HG02852 (cell line): ENCODE measurements around the gene AGAP3.

Experiments used
- ATAC-seq: cut with Tn5 transposase; IDR thresholded peaks from one replicate; pipeline ENCODE4 v1.9.1; 2021; ENCODE audit warnings: mild to moderate bottlenecking, moderate library complexity; ENCODE audit not compliant: unreplicated experiment

The AGAP3 gene

DNA sequence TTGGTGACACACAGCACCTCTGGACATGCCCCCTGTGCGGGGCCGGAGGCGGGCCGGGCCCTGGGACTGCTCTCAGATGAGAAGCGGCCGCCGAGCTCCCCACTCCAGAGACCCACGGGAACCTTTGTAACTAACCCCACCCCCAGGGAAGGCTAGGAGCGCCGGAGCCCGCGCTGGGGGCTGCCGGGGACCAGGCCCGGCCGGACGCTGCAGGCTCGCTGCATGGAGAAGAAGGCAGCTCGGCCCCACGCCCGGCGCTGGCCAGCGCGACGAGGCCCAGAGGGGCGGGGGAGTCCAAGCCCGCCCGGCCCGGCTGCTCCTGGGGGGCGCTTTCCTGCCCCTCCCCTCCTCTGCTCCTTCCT lies 36.5 kb downstream of the AGAP3 start:
- no peak for ATAC-seq

GRCh38 chr7:151123158-151123821 lies 37.0 kb downstream of the AGAP3 start:
- no peak for ATAC-seq

GRCh38 chr7:151123822-151124464 lies 37.7 kb downstream of the AGAP3 start:
- ATAC-seq: peak; percentile 86

DNA sequence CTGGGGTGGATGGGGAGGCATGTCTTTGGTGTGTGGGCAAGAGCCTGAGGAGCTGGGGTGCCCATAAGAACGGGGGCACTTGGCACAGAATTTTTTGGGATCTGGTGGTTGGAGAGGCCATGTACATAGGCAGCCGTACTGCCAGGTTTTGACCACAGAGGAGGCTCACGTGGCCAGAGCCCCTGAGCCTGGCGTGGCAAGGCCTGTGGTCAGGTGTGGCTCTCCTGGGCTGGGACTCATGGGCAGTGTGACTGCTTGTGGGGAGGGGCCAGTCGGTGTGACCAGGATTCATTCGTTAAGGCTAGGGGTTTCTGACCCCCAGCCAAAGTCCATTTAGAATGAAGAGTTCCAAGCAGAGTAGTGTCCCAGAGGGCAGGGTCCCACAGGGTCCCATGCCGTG lies 38.2 kb downstream of the AGAP3 start:
- no peak for ATAC-seq

GRCh38 chr7:151124899-151125399 lies 38.7 kb downstream of the AGAP3 start:
- ATAC-seq: no peak

DNA sequence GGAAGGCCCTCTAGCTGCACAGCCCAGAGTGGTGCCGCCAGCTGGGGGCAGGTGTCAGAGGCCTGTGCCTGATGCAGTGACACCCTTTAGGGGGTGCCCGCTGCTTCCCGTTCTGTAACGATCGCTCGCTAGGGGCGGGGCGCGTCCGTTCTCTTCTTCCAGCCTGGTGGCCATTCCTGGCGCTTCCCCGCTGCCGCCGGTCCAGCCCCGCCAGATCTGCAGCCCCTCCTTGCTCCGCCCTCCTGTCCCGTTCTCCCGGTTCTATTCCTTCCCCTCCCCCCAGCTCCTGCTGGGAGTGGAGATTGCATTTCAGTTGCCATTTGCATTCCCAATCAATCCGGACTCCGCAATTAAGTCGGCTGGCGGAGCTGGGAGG lies 39.2 kb downstream of the AGAP3 start:
- no peak for ATAC-seq

- ATAC-seq: no peak
Observed at GRCh38 chr7:151125846-151126481, 39.7 kb downstream of the AGAP3 start.

- no peak for ATAC-seq
Observed at GRCh38 chr7:151126491-151127137, 40.3 kb downstream of the AGAP3 start.

DNA sequence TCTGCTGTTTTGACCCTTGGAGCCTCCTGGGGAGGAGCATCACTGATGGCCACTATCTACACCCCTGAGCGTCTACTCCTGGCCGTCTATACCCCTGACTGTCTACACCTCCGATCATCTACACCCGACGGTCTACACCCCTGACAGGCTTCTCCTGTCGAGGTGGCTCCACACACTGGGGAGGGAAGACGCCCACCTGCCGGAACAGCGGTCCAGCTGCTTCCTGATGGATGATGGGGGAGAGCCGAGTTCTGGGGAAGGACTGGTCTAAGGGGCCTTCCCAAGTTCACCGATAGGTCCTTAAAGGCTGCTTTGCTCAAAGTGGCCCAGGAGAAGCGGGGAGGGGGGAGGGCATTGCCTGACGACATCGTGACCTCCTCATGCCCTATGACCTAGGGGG lies 41.9 kb downstream of the AGAP3 start:
- no peak for ATAC-seq

DNA sequence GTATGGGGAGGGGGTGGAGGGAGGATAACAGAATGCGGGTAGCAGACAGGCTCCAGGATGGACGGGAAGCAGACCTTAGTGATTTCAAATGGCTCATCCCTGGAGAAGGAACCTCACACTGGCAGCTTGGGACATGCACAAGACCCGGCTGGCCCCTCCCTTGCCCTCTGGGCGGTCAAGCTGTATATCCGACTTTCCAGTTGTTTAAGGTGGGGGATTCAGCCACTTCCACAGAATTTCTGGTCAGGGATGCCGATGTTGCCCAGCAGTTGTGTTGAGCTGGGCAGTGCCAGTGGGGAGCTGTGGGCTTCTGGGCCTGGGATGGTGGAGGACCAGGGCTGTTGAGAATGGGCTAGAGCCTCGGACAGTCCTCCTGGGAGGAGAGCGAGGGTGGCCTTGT lies 42.4 kb downstream of the AGAP3 start:
- no peak for ATAC-seq

DNA sequence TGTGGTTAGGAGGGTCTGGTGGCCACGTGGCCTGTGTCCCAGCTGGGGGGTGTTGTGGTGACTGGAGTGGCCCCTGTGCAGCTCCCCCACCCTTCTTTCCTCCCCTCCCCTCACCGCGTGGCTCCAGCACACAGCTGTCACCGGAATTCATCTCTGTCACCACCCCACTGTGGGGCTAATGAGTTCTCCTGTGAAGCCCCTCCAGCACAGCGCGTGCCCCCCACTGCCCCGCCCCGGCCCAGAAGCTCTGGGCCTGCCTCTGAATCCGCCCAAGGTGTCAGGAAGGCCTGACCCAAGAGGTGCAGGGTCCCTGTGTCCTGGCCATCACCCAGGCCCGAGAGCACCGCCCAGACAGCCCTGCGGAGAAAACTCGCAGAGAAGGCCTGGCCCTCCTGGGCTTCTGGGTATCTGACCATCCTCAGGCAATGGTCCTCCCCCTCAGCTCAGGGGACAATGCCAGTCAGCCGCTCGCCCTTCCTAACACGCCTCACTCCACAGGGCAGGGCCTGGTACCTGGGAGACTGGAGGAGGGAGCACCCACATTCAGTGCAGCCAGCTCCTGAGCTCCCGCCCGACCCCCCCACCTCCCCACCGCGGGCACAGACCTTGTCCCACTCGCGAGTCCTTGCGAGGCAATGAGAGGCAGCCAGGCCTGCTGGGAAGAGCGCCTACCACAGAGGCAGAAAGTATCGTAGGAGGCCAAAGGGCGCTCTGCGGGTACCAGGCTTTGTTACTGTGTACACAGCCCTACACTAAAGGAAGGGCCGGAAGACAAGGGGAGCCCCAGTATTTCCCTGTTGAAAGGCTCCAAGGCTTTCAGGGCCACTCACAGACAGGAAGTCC lies 43.1 kb downstream of the AGAP3 start:
- ATAC-seq: no peak

- no peak for ATAC-seq
Observed at GRCh38 chr7:151129960-151130591, 43.8 kb downstream of the AGAP3 start.

GRCh38 chr7:151130741-151131157 lies 44.5 kb downstream of the AGAP3 start:
- ATAC-seq: no peak

DNA sequence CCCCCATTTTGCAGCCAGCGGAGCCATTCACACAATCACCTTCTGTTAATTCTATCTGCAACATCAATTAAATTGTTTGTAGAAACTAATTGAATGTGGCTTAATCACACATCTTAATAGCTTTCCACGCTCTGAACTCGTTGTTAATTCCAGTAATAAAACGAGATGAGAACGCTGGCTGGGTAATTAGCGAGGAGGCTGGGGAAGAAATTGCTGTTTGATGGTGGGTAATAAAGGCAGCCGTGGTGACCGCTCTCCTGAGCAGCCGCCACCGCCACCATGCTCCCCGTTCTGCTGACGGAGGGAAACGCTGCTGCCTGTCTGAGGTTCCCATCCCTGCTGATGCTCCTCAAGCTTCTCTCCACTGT lies 44.9 kb downstream of the AGAP3 start:
- no peak for ATAC-seq

DNA sequence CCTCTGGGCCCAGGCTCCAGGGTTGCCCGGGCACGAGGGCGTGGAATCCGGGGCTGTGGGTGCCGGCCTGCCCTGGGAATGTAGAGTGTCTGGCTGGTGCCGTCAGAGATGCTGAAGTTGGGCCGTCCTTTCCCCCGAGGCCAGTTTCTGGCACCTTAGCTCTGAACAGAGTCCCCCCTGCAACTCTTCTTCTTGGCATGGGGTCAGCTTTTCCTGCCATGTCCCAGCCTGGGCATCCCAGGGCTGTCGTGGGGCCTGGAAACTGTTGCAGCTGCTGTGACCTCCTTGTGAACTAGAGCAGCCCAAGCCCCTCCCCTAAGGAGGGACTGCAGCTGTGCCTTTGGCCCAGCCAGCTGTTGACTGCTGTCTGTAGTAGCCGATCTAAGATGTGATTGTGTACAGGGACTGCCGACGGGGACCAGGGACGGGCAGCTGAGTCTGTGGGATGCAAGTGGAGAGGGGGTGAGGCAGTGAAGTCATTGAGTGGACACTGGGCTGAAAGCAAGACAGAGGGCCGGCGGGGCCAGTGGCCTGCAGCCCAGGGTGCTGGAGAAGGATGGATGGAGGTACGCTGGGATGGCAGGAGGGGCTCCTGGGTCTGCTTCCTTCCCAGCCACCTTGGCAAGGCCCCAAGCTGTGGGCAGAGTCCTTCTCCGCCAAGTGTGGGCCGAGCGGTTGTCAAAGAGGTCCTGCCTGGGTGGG lies 45.5 kb downstream of the AGAP3 start:
- ATAC-seq: no peak

- no peak for ATAC-seq
Observed at GRCh38 chr7:151132461-151133205, 46.4 kb downstream of the AGAP3 start.

- ATAC-seq: no peak
Observed at GRCh38 chr7:151133266-151133985, 47.2 kb downstream of the AGAP3 start.

DNA sequence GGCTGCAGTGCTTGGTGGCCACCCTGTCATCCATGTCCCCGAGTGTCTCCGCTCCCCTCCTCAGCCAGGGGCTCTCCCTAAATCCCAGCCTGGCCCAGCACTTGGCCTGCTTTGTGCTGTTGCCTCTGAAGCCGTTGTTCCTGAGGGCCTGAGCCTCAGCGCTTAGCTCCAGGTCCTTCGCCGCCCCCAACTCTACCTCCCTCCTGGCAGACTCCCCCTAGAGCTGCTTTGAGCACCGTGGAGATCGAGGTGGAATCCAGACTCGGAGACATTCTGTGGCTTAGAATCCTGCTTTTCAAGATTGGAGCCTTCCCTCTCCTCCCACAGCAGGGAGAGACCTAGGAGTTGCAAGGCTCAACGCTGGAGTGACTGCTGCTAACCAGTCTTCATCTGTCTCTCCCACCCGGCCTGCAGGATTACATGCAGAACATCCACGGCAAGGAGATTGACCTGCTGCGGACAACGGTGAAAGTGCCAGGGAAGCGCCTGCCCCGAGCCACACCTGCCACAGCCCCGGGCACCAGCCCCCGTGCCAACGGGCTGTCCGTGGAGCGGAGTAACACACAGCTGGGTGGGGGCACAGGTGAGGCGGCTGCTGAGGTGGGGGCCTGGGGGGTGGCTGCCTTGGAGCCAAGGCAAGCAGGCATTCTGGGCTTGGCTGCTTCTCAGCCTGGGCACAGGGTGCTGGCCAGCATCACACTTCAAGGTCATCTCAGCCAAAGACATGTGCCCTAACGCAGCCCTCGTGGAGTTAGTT lies 47.9 kb downstream of the AGAP3 start:
- no peak for ATAC-seq
